Mesothelial cell of epicardium (in vitro differentiated cells): ENCODE measurements around the gene ARHGAP18. TPM values are rescaled to one million over a fixed set of nuclear protein-coding genes. Genes with fewer than 3 reads are reported as not detected.

Experiments
- DNase-seq, 2 experiments: peaks; one replicate each; pipeline ENCODE4 v3.0.0; 2021; ENCODE audit warnings: low spot score in 2 of 2; ENCODE audit not compliant: unreplicated experiment in 2 of 2
- H3K27ac Mint-ChIP-seq: 2 replicates; pipeline ENCODE4 v1.8.0; 2021; ENCODE audit warnings: mixed read lengths
- H3K27me3 Mint-ChIP-seq: 2 replicates; pipeline ENCODE4 v1.8.0; 2021; ENCODE audit warnings: low read depth, mixed read lengths
- H3K36me3 Mint-ChIP-seq: 2 replicates; pipeline ENCODE4 v1.8.0; 2021; ENCODE audit warnings: mixed read lengths
- H3K4me1 Mint-ChIP-seq: 2 replicates; pipeline ENCODE4 v1.8.0; 2021; ENCODE audit warnings: mixed read lengths
- H3K4me3 Mint-ChIP-seq: 2 replicates; pipeline ENCODE4 v1.8.0; 2021; ENCODE audit warnings: mild to moderate bottlenecking, moderate library complexity, mixed read lengths
- H3K9me3 Mint-ChIP-seq: 2 replicates; pipeline ENCODE4 v1.8.0; 2021; ENCODE audit warnings: mixed read lengths
- CTCF ChIP-seq: fragments of 200-600 bp; sonication (generic); IDR thresholded peaks from one replicate; pipeline ENCODE4 v1.5.0; 2021; ENCODE audit warnings: antibody characterized with exemption; ENCODE audit not compliant: unreplicated experiment
- total RNA-seq: library from RNA; stranded (reverse); gene quantifications from 3 replicates; pipeline ENCODE4 v1.2.1, GENCODE V29; 2021

The ARHGAP18 gene
- total RNA-seq, 1 donor from 2014 or later: 10.5 TPM

- H3K27me3 Mint-ChIP-seq: no peaks in the 10 kb centered on the region
- TF ChIP-seq CTCF: no peak
- no peaks in the 10 kb centered on the region for H3K36me3 Mint-ChIP-seq
- no peak overlapping the region for H3K27ac Mint-ChIP-seq
- DNase-seq: no peak
- H3K9me3 Mint-ChIP-seq: no peaks in the 10 kb centered on the region
- peaks cover 25% of the 10 kb centered on the region for H3K4me1 Mint-ChIP-seq
- no peak overlapping the region for H3K4me3 Mint-ChIP-seq
Measured at GRCh38 chr6:129684903-129685661, 24.9 kb downstream of the ARHGAP18 start.

- no peaks in the 10 kb centered on the region for H3K36me3 Mint-ChIP-seq
- TF ChIP-seq CTCF: no peak
- H3K9me3 Mint-ChIP-seq: no peaks in the 10 kb centered on the region
- H3K4me3 Mint-ChIP-seq: no peak overlapping the region
- H3K27me3 Mint-ChIP-seq: no peaks in the 10 kb centered on the region
- H3K4me1 Mint-ChIP-seq: peaks cover 20% of the 10 kb centered on the region
- DNase-seq: no peak
- H3K27ac Mint-ChIP-seq: peak overlapping the region; percentile 54
Measured at GRCh38 chr6:129684323-129684884, 25.6 kb downstream of the ARHGAP18 start.

GRCh38 chr6:129683601-129684322 is 26.2 kb downstream of the ARHGAP18 start:
- Mint-ChIP-seq H3K27ac (peak overlapping the region; percentile 35), H3K36me3 (no peaks in the 10 kb centered on the region), H3K4me3 (no peak overlapping the region), H3K9me3 (no peaks in the 10 kb centered on the region), H3K27me3 (no peaks in the 10 kb centered on the region), H3K4me1 (peaks cover 14% of the 10 kb centered on the region)
- DNase-seq: no peak
- TF ChIP-seq CTCF: no peak

- TF ChIP-seq CTCF: no peak
- H3K27me3 Mint-ChIP-seq: no peaks in the 10 kb centered on the region
- no peak overlapping the region for H3K27ac Mint-ChIP-seq
- no peak overlapping the region for H3K4me3 Mint-ChIP-seq
- no peaks in the 10 kb centered on the region for H3K36me3 Mint-ChIP-seq
- no peak for DNase-seq
- H3K4me1 Mint-ChIP-seq: peaks cover 14% of the 10 kb centered on the region
- H3K9me3 Mint-ChIP-seq: no peaks in the 10 kb centered on the region
Measured at GRCh38 chr6:129681913-129682205, 28.1 kb downstream of the ARHGAP18 start.

GRCh38 chr6:129680633-129681032 is 29.3 kb downstream of the ARHGAP18 start:
- H3K4me3 Mint-ChIP-seq: no peak overlapping the region
- TF ChIP-seq CTCF: no peak

More at GRCh38 chr6:129680633-129681032, 29.3 kb downstream of the ARHGAP18 start:
- no peaks in the 10 kb centered on the region for H3K27me3 Mint-ChIP-seq
- H3K27ac Mint-ChIP-seq: no peak overlapping the region
- no peak for DNase-seq
- H3K36me3 Mint-ChIP-seq: no peaks in the 10 kb centered on the region
- peaks cover 14% of the 10 kb centered on the region for H3K4me1 Mint-ChIP-seq
- no peaks in the 10 kb centered on the region for H3K9me3 Mint-ChIP-seq
